Peyer's patch (tissue), 4 donors: ENCODE results near the gene MYMK.

ENCODE experiments used
- CTCF ChIP-seq, 6 experiments: fragments of 450-650 bp in 4 of 6; fragments of 200-600 bp in 2 of 6; sonication (generic) in 1 of 6; IDR thresholded peaks; one replicate each; pipeline ENCODE4 v1.5.1; 2017 to 2019; ENCODE audit warnings: antibody characterized with exemption in 6 of 6, mild to moderate bottlenecking in 3 of 6, moderate library complexity in 1 of 6
- POLR2A ChIP-seq, 2 donors: fragments of 450-650 bp; IDR thresholded peaks; one replicate each; pipeline ENCODE4 v1.5.1; 2017; ENCODE audit warnings: antibody characterized with exemption in 2 of 2, mild to moderate bottlenecking in 2 of 2, moderate library complexity in 2 of 2

GRCh38 chr9:133478851-133479711 lies 45.7 kb downstream of the MYMK start, which contains the start of gene SLC2A6:
- peak in 1 of 2 donors; percentile 10 for TF ChIP-seq POLR2A (IDR thresholded peaks at IDR 0.05)
- no peak for TF ChIP-seq CTCF (IDR thresholded peaks at IDR 0.05)
